Measurements from ENCODE around the gene SNED1. TPM values are rescaled to one million over a fixed set of nuclear protein-coding genes. Genes with fewer than 3 reads are reported as not detected.

Gene SNED1
- polyA plus RNA-seq, 2 of the 4 experiments (the other 2 are of a cell fraction) = 0.15 to 0.21 TPM

GRCh38 chr2:241025639-241026038, 27.2 kb downstream of the SNED1 start:
- Histone ChIP-seq H3K4me2 (no peak overlapping the region), H3K4me1 (no peaks in the 10 kb centered on the region), H3K4me3 (no peak overlapping the region), H3K27ac (no peak overlapping the region), H3K9me3 (peaks cover 30% of the 10 kb centered on the region)
- ChIA-PET POLR2A (no interaction called here), CTCF (no interaction called here)
- no peak for DNase-seq (ENCODE audit: low read depth in 1 of 2, low spot score in 1 of 2)
- no peak for FAIRE-seq
- no peak for ATAC-seq
- TF ChIP-seq CHD2 (IDR thresholded peaks at IDR 0.05; ENCODE audit: low read length, partially characterized antibody) (no peak), CBX2 (IDR thresholded peaks at IDR 0.05; ENCODE audit: borderline replicate concordance, low read depth) (no peak), MYC (IDR thresholded peaks at IDR 0.05; ENCODE audit: borderline replicate concordance, low read length) (no peak), HDAC2 (IDR thresholded peaks at IDR 0.05) (0 out of 2 replicates have a peak, but pooled peaks have one; percentile 41), KDM1A (IDR thresholded peaks at IDR 0.05; ENCODE audit: low read depth) (0 out of 2 replicates have a peak, but pooled peaks have one; percentile 65), HOXB5 (CRISPR knock-in tag; IDR thresholded peaks at IDR 0.05) (0 out of 2 replicates have a peak, but pooled peaks have one; percentile 20), ZNF302 (CRISPR knock-in tag; IDR thresholded peaks at IDR 0.05) (no peak), ZC3H11A (IDR thresholded peaks at IDR 0.05) (no peak), SMC3 (IDR thresholded peaks at IDR 0.05) (no peak), ATOH8 (CRISPR knock-in tag; IDR thresholded peaks at IDR 0.05; ENCODE audit: low read depth) (no peak), HMGXB4 (CRISPR knock-in tag; IDR thresholded peaks at IDR 0.05; ENCODE audit: borderline replicate concordance) (no peak)
- 61% methylated on average over 1 of the region's 1 CpG for WGBS (ENCODE audit: missing lambda C conversion rate)

GRCh38 chr2:241029599-241030332, 31.3 kb downstream of the SNED1 start:
- ChIA-PET CTCF (no interaction called here), POLR2A (no interaction called here)
- H3K4me2 ChIP-seq = no peak overlapping the region
- no peaks in the 10 kb centered on the region for H3K4me1 ChIP-seq
- H3K4me3 ChIP-seq = no peak overlapping the region
- no peak overlapping the region for H3K27ac ChIP-seq
- TF ChIP-seq FOSB (CRISPR knock-in tag; IDR thresholded peaks at IDR 0.05) (no peak), TFCP2L1 (CRISPR knock-in tag; IDR thresholded peaks at IDR 0.05) (no peak), GATA3 (IDR thresholded peaks at IDR 0.05; ENCODE audit: borderline replicate concordance) (no peak), ELK1 (IDR thresholded peaks at IDR 0.05; ENCODE audit: low read depth, low read length) (no peak), BHLHE40 (IDR thresholded peaks at IDR 0.05; ENCODE audit: low read depth, low read length) (no peak), PHF8 (IDR thresholded peaks at IDR 0.05; ENCODE audit: borderline replicate concordance, low read depth) (no peak), ZC3H11A (IDR thresholded peaks at IDR 0.05) (no peak), JUN (IDR thresholded peaks at IDR 0.05) (no peak), CTCF (IDR thresholded peaks at IDR 0.05) (no peak), CEBPB (IDR thresholded peaks at IDR 0.05) (no peak), ATOH8 (CRISPR knock-in tag; IDR thresholded peaks at IDR 0.05; ENCODE audit: low read depth) (no peak)
- DNase-seq (ENCODE audit: low read depth in 1 of 2, low spot score in 1 of 2) = no peak
- peaks cover 29% of the 10 kb centered on the region for H3K9me3 ChIP-seq
- no peak for ATAC-seq
- FAIRE-seq = no peak
- WGBS (ENCODE audit: missing lambda C conversion rate) = 61% methylated on average over 6 of the region's 17 CpGs
